ENCODE results near the gene CBX4. TPM values are rescaled to one million over a fixed set of nuclear protein-coding genes. Genes with fewer than 3 reads are reported as not detected.

Gene CBX4
- total and polyA plus RNA-seq, 2 of the 13 experiments (the other 11 are each of a cell fraction or from before 2014, with no cell fraction given): 25.8 to 50.8 TPM

- TF ChIP-seq ZBTB4 (CRISPR knock-in tag; IDR thresholded peaks at IDR 0.05; ENCODE audit: borderline replicate concordance): peak; percentile 30; the same call in 1 of the 2 replicates
- no peak for TF ChIP-seq PCBP2 (optimal IDR thresholded peaks at IDR 0.05; ENCODE audit: low read depth, low read length, poor library complexity, severe bottlenecking)
- TF ChIP-seq HMGXB3 (CRISPR knock-in tag; IDR thresholded peaks at IDR 0.05; ENCODE audit: borderline replicate concordance): no peak
- 0 out of 2 replicates have a peak, but pooled peaks have one; percentile 36 for TF ChIP-seq ZNF230 (CRISPR knock-in tag; IDR thresholded peaks at IDR 0.05)
- TF ChIP-seq ZNF136 (CRISPR knock-in tag; IDR thresholded peaks at IDR 0.05; ENCODE audit: low read depth): peak; percentile 68; the same call in 1 of the 2 replicates
- no peak for TF ChIP-seq ZSCAN22 (CRISPR knock-in tag; IDR thresholded peaks at IDR 0.05)
- TF ChIP-seq HNF4G (IDR thresholded peaks at IDR 0.05; ENCODE audit: borderline replicate concordance, low read depth, low read length): no peak
- TF ChIP-seq HNF4G (CRISPR knock-in tag; IDR thresholded peaks at IDR 0.05; ENCODE audit: borderline replicate concordance, low read depth): peak; percentile 65; the same call in 1 of the 2 replicates
- TF ChIP-seq ZNF784 (CRISPR knock-in tag; IDR thresholded peaks at IDR 0.05; ENCODE audit: borderline replicate concordance): 0 out of 2 replicates have a peak, but pooled peaks have one; percentile 30
- 0 out of 2 replicates have a peak, but pooled peaks have one; percentile 58 for TF ChIP-seq SAP130 (CRISPR knock-in tag; IDR thresholded peaks at IDR 0.05; ENCODE audit: low read depth)
- TF ChIP-seq ZNF260 (CRISPR knock-in tag; IDR thresholded peaks at IDR 0.05; ENCODE audit: borderline replicate concordance, low read depth): 0 out of 2 replicates have a peak, but pooled peaks have one; percentile 45
- TF ChIP-seq ZNF709 (CRISPR knock-in tag; IDR thresholded peaks at IDR 0.05): no peak
- TF ChIP-seq SMAD1 (CRISPR knock-in tag; IDR thresholded peaks at IDR 0.05; ENCODE audit: borderline replicate concordance, low read depth): peak; percentile 39; the same call in 1 of the 2 replicates
- TF ChIP-seq RAD21 (CRISPR knock-in tag; IDR thresholded peaks at IDR 0.05): no peak
- 0 out of 2 replicates have a peak, but pooled peaks have one; percentile 36 for TF ChIP-seq FOXO1 (CRISPR knock-in tag; IDR thresholded peaks at IDR 0.05)
- TF ChIP-seq FOXP4 (CRISPR knock-in tag; IDR thresholded peaks at IDR 0.05): peak; percentile 44; the same call in 1 of the 2 replicates
- TF ChIP-seq ZNF382 (CRISPR knock-in tag; IDR thresholded peaks at IDR 0.05; ENCODE audit: borderline replicate concordance): no peak
Measured at GRCh38 chr17:79855331-79856124, 16.3 kb upstream of the CBX4 start (continued).
